HG03095 (cell line): ENCODE data around the gene ZNF407.

ENCODE experiments used
- ATAC-seq: cut with Tn5 transposase; IDR thresholded peaks from one replicate; pipeline ENCODE4 v1.9.1; 2021; ENCODE audit warnings: moderate library complexity; ENCODE audit not compliant: unreplicated experiment

Gene ZNF407

GRCh38 chr18:74625157-74625556 lies 27.5 kb downstream of the ZNF407 start:
- no peak for ATAC-seq

GRCh38 chr18:74626049-74626874 lies 28.6 kb downstream of the ZNF407 start:
- ATAC-seq = no peak

- no peak for ATAC-seq
Observed at GRCh38 chr18:74630804-74631203, 33.1 kb downstream of the ZNF407 start.

- no peak for ATAC-seq
Observed at GRCh38 chr18:74631212-74631611, 33.5 kb downstream of the ZNF407 start.

- ATAC-seq = no peak
Observed at GRCh38 chr18:74631623-74632350, 34.1 kb downstream of the ZNF407 start.

- ATAC-seq = no peak
Observed at GRCh38 chr18:74632351-74632679, 34.6 kb downstream of the ZNF407 start.

GRCh38 chr18:74632856-74633255 lies 35.2 kb downstream of the ZNF407 start:
- ATAC-seq = no peak

GRCh38 chr18:74633652-74634352 lies 36.1 kb downstream of the ZNF407 start:
- ATAC-seq = no peak

- ATAC-seq = no peak
Observed at GRCh38 chr18:74635224-74635975, 37.7 kb downstream of the ZNF407 start.

- no peak for ATAC-seq
Observed at GRCh38 chr18:74637070-74637469, 39.4 kb downstream of the ZNF407 start.

GRCh38 chr18:74638210-74638609 lies 40.5 kb downstream of the ZNF407 start:
- no peak for ATAC-seq

GRCh38 chr18:74644713-74645112 lies 47.0 kb downstream of the ZNF407 start:
- ATAC-seq = no peak

- ATAC-seq = no peak
Observed at GRCh38 chr18:74645679-74646078, 48.0 kb downstream of the ZNF407 start.

GRCh38 chr18:74651327-74652128 lies 53.9 kb downstream of the ZNF407 start:
- ATAC-seq = no peak

GRCh38 chr18:74652392-74652988 lies 54.8 kb downstream of the ZNF407 start:
- no peak for ATAC-seq

- no peak for ATAC-seq
Observed at GRCh38 chr18:74654638-74655037, 57.0 kb downstream of the ZNF407 start.

- ATAC-seq = no peak
Observed at GRCh38 chr18:74661008-74661407, 63.3 kb downstream of the ZNF407 start.

- no peak for ATAC-seq
Observed at GRCh38 chr18:74661691-74662090, 64.0 kb downstream of the ZNF407 start.

GRCh38 chr18:74662622-74663021 lies 65.0 kb downstream of the ZNF407 start:
- ATAC-seq = no peak

- no peak for ATAC-seq
Observed at GRCh38 chr18:74665346-74665745, 67.7 kb downstream of the ZNF407 start.
